OCI-LY1 (cell line): Measurements from ENCODE around the gene RAB6A.

Experiments used
- EZH2 ChIP-seq: fragments of 200-600 bp; sonication (generic), shearing (Covaris generic); IDR thresholded peaks from 2 replicates; pipeline ENCODE4 v1.8.0; 2017; ENCODE audit warnings: borderline replicate concordance, mixed run types, mild to moderate bottlenecking, antibody characterized with exemption, low read length, moderate library complexity, mixed read lengths
- TF ChIP-seq, protein P1 (sequence below): fragments of 200-600 bp; sonication (generic), shearing (Covaris generic); IDR thresholded peaks from 2 replicates; pipeline ENCODE4 v1.5.1; 2017; ENCODE audit warnings: mild to moderate bottlenecking, antibody characterized with exemption, low read length, moderate library complexity, mixed read lengths

DNA sequence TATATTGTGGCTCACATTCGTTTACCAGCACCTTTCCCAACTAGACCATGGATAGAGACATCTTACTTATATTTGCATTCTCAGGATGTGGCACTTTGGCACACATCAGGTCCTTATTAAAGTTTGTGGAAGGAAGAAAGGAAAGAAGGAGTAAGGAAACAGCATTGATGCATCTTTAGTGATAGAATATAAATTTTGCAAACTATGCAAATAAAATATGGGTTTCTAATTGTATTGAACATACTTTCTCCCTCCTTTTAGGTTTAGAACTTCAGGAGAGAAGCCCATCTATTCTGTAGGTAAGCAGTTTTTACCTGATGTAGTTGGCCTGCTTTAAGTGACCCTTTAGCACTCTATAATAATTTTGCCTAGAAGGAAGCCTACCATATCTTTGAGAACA is 47.2 kb upstream of the RAB6A start:
- TF ChIP-seq, protein P1, sequence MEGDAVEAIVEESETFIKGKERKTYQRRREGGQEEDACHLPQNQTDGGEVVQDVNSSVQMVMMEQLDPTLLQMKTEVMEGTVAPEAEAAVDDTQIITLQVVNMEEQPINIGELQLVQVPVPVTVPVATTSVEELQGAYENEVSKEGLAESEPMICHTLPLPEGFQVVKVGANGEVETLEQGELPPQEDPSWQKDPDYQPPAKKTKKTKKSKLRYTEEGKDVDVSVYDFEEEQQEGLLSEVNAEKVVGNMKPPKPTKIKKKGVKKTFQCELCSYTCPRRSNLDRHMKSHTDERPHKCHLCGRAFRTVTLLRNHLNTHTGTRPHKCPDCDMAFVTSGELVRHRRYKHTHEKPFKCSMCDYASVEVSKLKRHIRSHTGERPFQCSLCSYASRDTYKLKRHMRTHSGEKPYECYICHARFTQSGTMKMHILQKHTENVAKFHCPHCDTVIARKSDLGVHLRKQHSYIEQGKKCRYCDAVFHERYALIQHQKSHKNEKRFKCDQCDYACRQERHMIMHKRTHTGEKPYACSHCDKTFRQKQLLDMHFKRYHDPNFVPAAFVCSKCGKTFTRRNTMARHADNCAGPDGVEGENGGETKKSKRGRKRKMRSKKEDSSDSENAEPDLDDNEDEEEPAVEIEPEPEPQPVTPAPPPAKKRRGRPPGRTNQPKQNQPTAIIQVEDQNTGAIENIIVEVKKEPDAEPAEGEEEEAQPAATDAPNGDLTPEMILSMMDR: no peak
- no peak for TF ChIP-seq EZH2
